ENCODE measurements around the gene ZFAND3. TPM values are rescaled to one million over a fixed set of nuclear protein-coding genes. Genes with fewer than 3 reads are reported as not detected.

ZFAND3 gene
- total and polyA plus RNA-seq, 2 of the 4 experiments (the other 2 are of a cell fraction): 10.9 to 26.7 TPM

DNA sequence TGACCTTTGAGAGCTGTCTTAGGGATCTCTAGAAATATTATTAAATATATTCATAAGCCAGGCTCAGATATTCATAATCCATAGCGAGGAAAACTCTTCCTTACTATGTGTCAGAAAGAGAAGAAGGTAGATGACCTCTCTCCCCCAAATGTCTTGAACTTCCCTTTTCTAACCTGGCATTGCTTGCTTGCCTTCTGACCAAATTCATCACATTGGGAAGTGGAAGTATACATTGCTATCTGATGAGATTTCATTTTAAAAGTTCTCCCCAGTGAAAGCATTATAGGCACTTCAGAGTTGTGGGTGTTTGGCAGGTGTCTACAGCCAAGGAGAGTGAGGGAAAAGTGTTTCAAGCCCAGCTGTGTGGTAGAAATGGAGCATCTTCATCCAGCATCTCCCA, 197.3 kb downstream of the ZFAND3 start:
- H2BK120ac ChIP-seq (ENCODE audit: low read depth, low read length): no peak overlapping the region
- in situ Hi-C loops (cut with MboI; ENCODE audit: low sequenced_read_pairs): no loop called here
- no peak overlapping the region for H3K18ac ChIP-seq (ENCODE audit: low read depth, low read length)
- no peaks in the 10 kb centered on the region for H3K9me3 ChIP-seq (ENCODE audit: control insufficient read depth, insufficient read depth, low read length)
- no peak overlapping the region for H3K4me2 ChIP-seq (ENCODE audit: low read depth, low read length)
- H3K79me1 ChIP-seq (ENCODE audit: low read depth in 1 of 2, low read length in 2 of 2): peaks cover 34 to 68% of the 10 kb centered on the region in 2 experiments
- no peaks in the 10 kb centered on the region for H3K36me3 ChIP-seq (ENCODE audit: control insufficient read depth, insufficient read depth, low read length)
- no peak overlapping the region for H2BK5ac ChIP-seq (ENCODE audit: low read depth, low read length, poor library complexity, severe bottlenecking)
- no peak for ATAC-seq (ENCODE audit: low read depth)
- H4K8ac ChIP-seq (ENCODE audit: low read depth in 2 of 2, low read length in 2 of 2): no peak overlapping the region
- no peak overlapping the region for H2BK20ac ChIP-seq (ENCODE audit: low read depth, low read length)
- CTCF ChIA-PET: interaction anchor here (0.5 to 1.1 kb wide), 2 partner anchors 27 to 522 kb away, joined by 3 to 6 read pairs; no protein-coding TSS in a partner anchor
- dilution Hi-C loops (cut with HindIII; ENCODE audit: low sequenced_read_pairs, unreplicated experiment): no loop called here
- H4K5ac ChIP-seq (ENCODE audit: low read depth, low read length): no peak overlapping the region
- no CpG with 5 or more reads among the region's 1 CpG for WGBS, 2 experiments (ENCODE audit: extremely low coverage in 2 of 2, insufficient read length in 1 of 2)
- H3K23ac ChIP-seq (ENCODE audit: low read depth, low read length): no peak overlapping the region
- peaks cover 11% of the 10 kb centered on the region for H3K9me1 ChIP-seq (ENCODE audit: insufficient read depth, low read length)
- H2AK9ac ChIP-seq (replicated peaks; ENCODE audit: low read depth, low read length, poor library complexity): no peak overlapping the region
- no peak overlapping the region for H3K56ac ChIP-seq (ENCODE audit: extremely low read depth, insufficient read depth, low read length)
- H2AFZ ChIP-seq (replicated peaks; ENCODE audit: low read length, poor library complexity): no peak overlapping the region
- TF ChIP-seq, protein P1, sequence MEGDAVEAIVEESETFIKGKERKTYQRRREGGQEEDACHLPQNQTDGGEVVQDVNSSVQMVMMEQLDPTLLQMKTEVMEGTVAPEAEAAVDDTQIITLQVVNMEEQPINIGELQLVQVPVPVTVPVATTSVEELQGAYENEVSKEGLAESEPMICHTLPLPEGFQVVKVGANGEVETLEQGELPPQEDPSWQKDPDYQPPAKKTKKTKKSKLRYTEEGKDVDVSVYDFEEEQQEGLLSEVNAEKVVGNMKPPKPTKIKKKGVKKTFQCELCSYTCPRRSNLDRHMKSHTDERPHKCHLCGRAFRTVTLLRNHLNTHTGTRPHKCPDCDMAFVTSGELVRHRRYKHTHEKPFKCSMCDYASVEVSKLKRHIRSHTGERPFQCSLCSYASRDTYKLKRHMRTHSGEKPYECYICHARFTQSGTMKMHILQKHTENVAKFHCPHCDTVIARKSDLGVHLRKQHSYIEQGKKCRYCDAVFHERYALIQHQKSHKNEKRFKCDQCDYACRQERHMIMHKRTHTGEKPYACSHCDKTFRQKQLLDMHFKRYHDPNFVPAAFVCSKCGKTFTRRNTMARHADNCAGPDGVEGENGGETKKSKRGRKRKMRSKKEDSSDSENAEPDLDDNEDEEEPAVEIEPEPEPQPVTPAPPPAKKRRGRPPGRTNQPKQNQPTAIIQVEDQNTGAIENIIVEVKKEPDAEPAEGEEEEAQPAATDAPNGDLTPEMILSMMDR (conservative IDR thresholded peaks at IDR 0.05; ENCODE audit: low read depth, low read length): no peak
- TF ChIP-seq, protein P2, sequence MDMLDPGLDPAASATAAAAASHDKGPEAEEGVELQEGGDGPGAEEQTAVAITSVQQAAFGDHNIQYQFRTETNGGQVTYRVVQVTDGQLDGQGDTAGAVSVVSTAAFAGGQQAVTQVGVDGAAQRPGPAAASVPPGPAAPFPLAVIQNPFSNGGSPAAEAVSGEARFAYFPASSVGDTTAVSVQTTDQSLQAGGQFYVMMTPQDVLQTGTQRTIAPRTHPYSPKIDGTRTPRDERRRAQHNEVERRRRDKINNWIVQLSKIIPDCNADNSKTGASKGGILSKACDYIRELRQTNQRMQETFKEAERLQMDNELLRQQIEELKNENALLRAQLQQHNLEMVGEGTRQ (IDR thresholded peaks at IDR 0.05; ENCODE audit: low read depth, low read length): no peak
- no peak for TF ChIP-seq MAFK (IDR thresholded peaks at IDR 0.05; ENCODE audit: low read depth, low read length)
- TF ChIP-seq RCOR1 (IDR thresholded peaks at IDR 0.05; ENCODE audit: insufficient replicate concordance, low read length): no peak
- TF ChIP-seq, protein P3, sequence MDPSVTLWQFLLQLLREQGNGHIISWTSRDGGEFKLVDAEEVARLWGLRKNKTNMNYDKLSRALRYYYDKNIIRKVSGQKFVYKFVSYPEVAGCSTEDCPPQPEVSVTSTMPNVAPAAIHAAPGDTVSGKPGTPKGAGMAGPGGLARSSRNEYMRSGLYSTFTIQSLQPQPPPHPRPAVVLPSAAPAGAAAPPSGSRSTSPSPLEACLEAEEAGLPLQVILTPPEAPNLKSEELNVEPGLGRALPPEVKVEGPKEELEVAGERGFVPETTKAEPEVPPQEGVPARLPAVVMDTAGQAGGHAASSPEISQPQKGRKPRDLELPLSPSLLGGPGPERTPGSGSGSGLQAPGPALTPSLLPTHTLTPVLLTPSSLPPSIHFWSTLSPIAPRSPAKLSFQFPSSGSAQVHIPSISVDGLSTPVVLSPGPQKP (IDR thresholded peaks at IDR 0.05; ENCODE audit: borderline replicate concordance, low read depth, low read length): no peak
- no peak for TF ChIP-seq CHD1 (IDR thresholded peaks at IDR 0.05; ENCODE audit: low read depth, low read length)
- no peak for TF ChIP-seq CEBPB (IDR thresholded peaks at IDR 0.05; ENCODE audit: low read depth, low read length)
- TF ChIP-seq POLR2A (IDR thresholded peaks at IDR 0.05; ENCODE audit: low read depth, low read length): no peak
- no peak for TF ChIP-seq NFE2L2 (IDR thresholded peaks at IDR 0.05; ENCODE audit: low read depth, low read length)
- no peak for TF ChIP-seq MAZ (IDR thresholded peaks at IDR 0.05; ENCODE audit: borderline replicate concordance, low read depth, low read length)
- TF ChIP-seq MXI1 (IDR thresholded peaks at IDR 0.05; ENCODE audit: borderline replicate concordance, low read depth, low read length): no peak
- no peak for TF ChIP-seq RFX5 (IDR thresholded peaks at IDR 0.05; ENCODE audit: low read depth, low read length)
- no peak for TF ChIP-seq FOS (IDR thresholded peaks at IDR 0.05; ENCODE audit: low read depth, low read length)
- TF ChIP-seq BHLHE40 (IDR thresholded peaks at IDR 0.05; ENCODE audit: low read depth, low read length): no peak
- no peak for TF ChIP-seq SMC3 (IDR thresholded peaks at IDR 0.05; ENCODE audit: low read depth, low read length)
- no peak for TF ChIP-seq RAD21 (IDR thresholded peaks at IDR 0.05; ENCODE audit: low read length)
- intact Hi-C loops (cut with micrococcal nuclease): no loop called here
- no peak overlapping the region for H2AK5ac ChIP-seq (ENCODE audit: low read depth, low read length)
- H2BK15ac ChIP-seq (ENCODE audit: low read depth, low read length): no peak overlapping the region
- no peak overlapping the region for H3K27ac ChIP-seq (ENCODE audit: insufficient read depth, low read length)
- no peak for DNase-seq
- H3K9ac ChIP-seq (ENCODE audit: low read depth, low read length): no peak overlapping the region
- no TSS peak for BruUV-seq (replicated peaks)
- H3K4me1 ChIP-seq (ENCODE audit: control insufficient read depth, insufficient read depth, low read length): peaks cover 3% of the 10 kb centered on the region; the same call in 1 of the 2 replicates
- POLR2A ChIA-PET (ENCODE audit: unreplicated experiment): no interaction called here
- no peak overlapping the region for H3K4me3 ChIP-seq (ENCODE audit: insufficient read depth, low read depth, low read length)
- H3K27me3 ChIP-seq (ENCODE audit: control insufficient read depth, insufficient read depth, low read length): no peaks in the 10 kb centered on the region
- H3K14ac ChIP-seq (replicated peaks; ENCODE audit: low read depth, low read length): no peak overlapping the region
- no peak overlapping the region for H3K4ac ChIP-seq (ENCODE audit: low read depth, low read length)
- peaks cover 85% of the 10 kb centered on the region for H4K20me1 ChIP-seq (ENCODE audit: insufficient read depth, low read length)
- H4K91ac ChIP-seq (ENCODE audit: insufficient read depth, low read depth, low read length): no peak overlapping the region

Measured in IMR-90 (cell line).